ENCODE measurements around the gene COX7A2L.

Gene COX7A2L

DNA sequence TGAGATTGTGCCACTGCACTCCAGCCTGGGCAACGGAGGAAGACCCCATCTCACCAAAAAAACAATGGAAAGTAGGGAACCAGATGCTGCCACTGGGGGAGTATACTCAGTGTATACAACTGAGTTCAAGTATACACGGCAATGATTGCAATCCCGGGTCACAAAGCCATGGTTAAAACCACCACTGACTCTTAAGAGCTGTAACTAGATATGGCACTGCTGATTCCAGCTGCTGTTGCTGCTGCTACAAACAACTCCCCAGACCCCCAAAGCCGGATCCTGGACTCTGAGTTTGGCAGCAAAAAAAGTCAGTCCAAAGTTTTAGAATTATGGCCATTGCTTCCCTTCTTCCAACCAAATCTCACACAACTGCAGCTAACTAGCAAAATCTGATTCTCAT, 43.7 kb upstream of the COX7A2L start:
- TF ChIP-seq EGR1 (IDR thresholded peaks at IDR 0.05) = no peak
- TF ChIP-seq YY1 (IDR thresholded peaks at IDR 0.05; ENCODE audit: low read depth) = no peak
- TF ChIP-seq EP300 (IDR thresholded peaks at IDR 0.05; ENCODE audit: borderline replicate concordance) = no peak
- no peak for TF ChIP-seq TEAD4 (IDR thresholded peaks at IDR 0.05)
- no peak for TF ChIP-seq FOXM1 (IDR thresholded peaks at IDR 0.05; ENCODE audit: borderline replicate concordance, low read depth)
- TF ChIP-seq CEBPB (IDR thresholded peaks at IDR 0.05) = no peak
- TF ChIP-seq, protein P1, sequence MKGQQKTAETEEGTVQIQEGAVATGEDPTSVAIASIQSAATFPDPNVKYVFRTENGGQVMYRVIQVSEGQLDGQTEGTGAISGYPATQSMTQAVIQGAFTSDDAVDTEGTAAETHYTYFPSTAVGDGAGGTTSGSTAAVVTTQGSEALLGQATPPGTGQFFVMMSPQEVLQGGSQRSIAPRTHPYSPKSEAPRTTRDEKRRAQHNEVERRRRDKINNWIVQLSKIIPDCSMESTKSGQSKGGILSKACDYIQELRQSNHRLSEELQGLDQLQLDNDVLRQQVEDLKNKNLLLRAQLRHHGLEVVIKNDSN (IDR thresholded peaks at IDR 0.05) = no peak
- TF ChIP-seq, protein P2, sequence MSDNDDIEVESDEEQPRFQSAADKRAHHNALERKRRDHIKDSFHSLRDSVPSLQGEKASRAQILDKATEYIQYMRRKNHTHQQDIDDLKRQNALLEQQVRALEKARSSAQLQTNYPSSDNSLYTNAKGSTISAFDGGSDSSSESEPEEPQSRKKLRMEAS (IDR thresholded peaks at IDR 0.05) = no peak
- TF ChIP-seq ZBTB7A (IDR thresholded peaks at IDR 0.05; ENCODE audit: low read depth) = no peak
- TF ChIP-seq RAD21 (IDR thresholded peaks at IDR 0.05; ENCODE audit: low read depth) = no peak
- no peak for TF ChIP-seq CREB1 (IDR thresholded peaks at IDR 0.05; ENCODE audit: low read depth)
- no peak for TF ChIP-seq TAF1 (IDR thresholded peaks at IDR 0.05; ENCODE audit: low read depth)
- no peak for TF ChIP-seq NFIC (IDR thresholded peaks at IDR 0.05)
- TF ChIP-seq, protein P3, sequence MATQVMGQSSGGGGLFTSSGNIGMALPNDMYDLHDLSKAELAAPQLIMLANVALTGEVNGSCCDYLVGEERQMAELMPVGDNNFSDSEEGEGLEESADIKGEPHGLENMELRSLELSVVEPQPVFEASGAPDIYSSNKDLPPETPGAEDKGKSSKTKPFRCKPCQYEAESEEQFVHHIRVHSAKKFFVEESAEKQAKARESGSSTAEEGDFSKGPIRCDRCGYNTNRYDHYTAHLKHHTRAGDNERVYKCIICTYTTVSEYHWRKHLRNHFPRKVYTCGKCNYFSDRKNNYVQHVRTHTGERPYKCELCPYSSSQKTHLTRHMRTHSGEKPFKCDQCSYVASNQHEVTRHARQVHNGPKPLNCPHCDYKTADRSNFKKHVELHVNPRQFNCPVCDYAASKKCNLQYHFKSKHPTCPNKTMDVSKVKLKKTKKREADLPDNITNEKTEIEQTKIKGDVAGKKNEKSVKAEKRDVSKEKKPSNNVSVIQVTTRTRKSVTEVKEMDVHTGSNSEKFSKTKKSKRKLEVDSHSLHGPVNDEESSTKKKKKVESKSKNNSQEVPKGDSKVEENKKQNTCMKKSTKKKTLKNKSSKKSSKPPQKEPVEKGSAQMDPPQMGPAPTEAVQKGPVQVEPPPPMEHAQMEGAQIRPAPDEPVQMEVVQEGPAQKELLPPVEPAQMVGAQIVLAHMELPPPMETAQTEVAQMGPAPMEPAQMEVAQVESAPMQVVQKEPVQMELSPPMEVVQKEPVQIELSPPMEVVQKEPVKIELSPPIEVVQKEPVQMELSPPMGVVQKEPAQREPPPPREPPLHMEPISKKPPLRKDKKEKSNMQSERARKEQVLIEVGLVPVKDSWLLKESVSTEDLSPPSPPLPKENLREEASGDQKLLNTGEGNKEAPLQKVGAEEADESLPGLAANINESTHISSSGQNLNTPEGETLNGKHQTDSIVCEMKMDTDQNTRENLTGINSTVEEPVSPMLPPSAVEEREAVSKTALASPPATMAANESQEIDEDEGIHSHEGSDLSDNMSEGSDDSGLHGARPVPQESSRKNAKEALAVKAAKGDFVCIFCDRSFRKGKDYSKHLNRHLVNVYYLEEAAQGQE (IDR thresholded peaks at IDR 0.05; ENCODE audit: low read depth) = no peak

- TF ChIP-seq CEBPB (IDR thresholded peaks at IDR 0.05) (no peak), NFIC (IDR thresholded peaks at IDR 0.05) (no peak)
Measured at GRCh38 chr2:42401773-42402172, 40.8 kb upstream of the COX7A2L start.

- TF ChIP-seq NFIC (IDR thresholded peaks at IDR 0.05) = no peak
Measured at GRCh38 chr2:42392191-42392590, 31.2 kb upstream of the COX7A2L start.

GRCh38 chr2:42390401-42390969, 29.5 kb upstream of the COX7A2L start:
- no peak for TF ChIP-seq EGR1 (IDR thresholded peaks at IDR 0.05)
- TF ChIP-seq CREB1 (IDR thresholded peaks at IDR 0.05; ENCODE audit: low read depth) = no peak
- TF ChIP-seq, protein P3 (IDR thresholded peaks at IDR 0.05; ENCODE audit: low read depth) = no peak
- TF ChIP-seq FOXM1 (IDR thresholded peaks at IDR 0.05; ENCODE audit: borderline replicate concordance, low read depth) = no peak

GRCh38 chr2:42386682-42387081, 25.7 kb upstream of the COX7A2L start:
- TF ChIP-seq, protein P1 (IDR thresholded peaks at IDR 0.05) = no peak
- TF ChIP-seq, protein P2 (IDR thresholded peaks at IDR 0.05) = no peak
- TF ChIP-seq EP300 (IDR thresholded peaks at IDR 0.05; ENCODE audit: borderline replicate concordance) (no peak), NFIC (IDR thresholded peaks at IDR 0.05) (no peak), EGR1 (IDR thresholded peaks at IDR 0.05) (no peak), RAD21 (IDR thresholded peaks at IDR 0.05; ENCODE audit: low read depth) (peak; percentile 38), FOXM1 (IDR thresholded peaks at IDR 0.05; ENCODE audit: borderline replicate concordance, low read depth) (no peak)
- TF ChIP-seq, protein P3 (IDR thresholded peaks at IDR 0.05; ENCODE audit: low read depth) = no peak

- TF ChIP-seq TEAD4 (IDR thresholded peaks at IDR 0.05) = no peak
- TF ChIP-seq, protein P3 (IDR thresholded peaks at IDR 0.05; ENCODE audit: low read depth) = no peak
- no peak for TF ChIP-seq TAF1 (IDR thresholded peaks at IDR 0.05; ENCODE audit: low read depth)
- TF ChIP-seq, protein P2 (IDR thresholded peaks at IDR 0.05) = no peak
- TF ChIP-seq RAD21 (IDR thresholded peaks at IDR 0.05; ENCODE audit: low read depth) = no peak
- TF ChIP-seq, protein P1 (IDR thresholded peaks at IDR 0.05) = no peak
- no peak for TF ChIP-seq NFIC (IDR thresholded peaks at IDR 0.05)
- TF ChIP-seq EP300 (IDR thresholded peaks at IDR 0.05; ENCODE audit: borderline replicate concordance) = no peak
- TF ChIP-seq EGR1 (IDR thresholded peaks at IDR 0.05) = no peak
- TF ChIP-seq TCF12 (IDR thresholded peaks at IDR 0.05; ENCODE audit: low read depth) = no peak
- TF ChIP-seq CREB1 (IDR thresholded peaks at IDR 0.05; ENCODE audit: low read depth) = no peak
- TF ChIP-seq YY1 (IDR thresholded peaks at IDR 0.05; ENCODE audit: low read depth) = no peak
- TF ChIP-seq ZBTB7A (IDR thresholded peaks at IDR 0.05; ENCODE audit: low read depth) = no peak
- TF ChIP-seq FOXM1 (IDR thresholded peaks at IDR 0.05; ENCODE audit: borderline replicate concordance, low read depth) = no peak
- TF ChIP-seq CEBPB (IDR thresholded peaks at IDR 0.05) = no peak
Measured at GRCh38 chr2:42385225-42385624, 24.2 kb upstream of the COX7A2L start.

Data from Ishikawa (cell line).